Prostate gland (tissue), 2 donors: ENCODE results near the gene CHRDL1. TPM values are rescaled to one million over a fixed set of nuclear protein-coding genes. Genes with fewer than 3 reads are reported as not detected.

Experiments used
- DNase-seq: peaks from one replicate; pipeline ENCODE4 v3.0.0-alpha.2; 2019; ENCODE audit warnings: low spot score
- H3K27ac ChIP-seq, 2 donors: fragments of 200-600 bp; sonication (generic); 2 replicates each; pipeline ENCODE4 v1.5.1; 2017 to 2019
- H3K27me3 ChIP-seq: fragments of 200-600 bp; sonication (generic); replicated peaks from 2 replicates; pipeline ENCODE4 v1.5.1; 2019; ENCODE audit not compliant: insufficient read depth
- H3K36me3 ChIP-seq, 2 donors: fragments of 200-600 bp; sonication (generic); 1 replicate in 1 of 2; 2 replicates in 1 of 2; pipeline versions ENCODE4 v1.5.1 to v1.8.1; 2017 to 2019
- H3K4me1 ChIP-seq: fragments of 200-600 bp; sonication (generic); replicated peaks from 2 replicates; pipeline ENCODE4 v1.5.1; 2019
- H3K4me3 ChIP-seq, 2 donors: fragments of 200-600 bp; sonication (generic); 2 replicates each; pipeline ENCODE4 v1.5.1; 2017 to 2019
- H3K9me3 ChIP-seq: fragments of 200-600 bp; sonication (generic); 2 replicates; pipeline ENCODE4 v1.5.1; 2017
- CTCF ChIP-seq, 4 experiments: fragments of 200-600 bp in 2 of 4; fragments of 450-650 bp in 2 of 4; sonication (generic) in 2 of 4; IDR thresholded peaks; 1 replicate in 3 of 4; 2 replicates in 1 of 4; pipeline ENCODE4 v1.5.1; 2016 to 2019; ENCODE audit warnings: antibody characterized with exemption in 4 of 4, mild to moderate bottlenecking in 2 of 4, moderate library complexity in 2 of 4
- POLR2A ChIP-seq: fragments of 450-650 bp; IDR thresholded peaks from one replicate; pipeline ENCODE4 v1.6.1; 2016; ENCODE audit warnings: antibody characterized with exemption, mild to moderate bottlenecking
- POLR2AphosphoS5 ChIP-seq: sonication (generic); formaldehyde crosslinking; IDR thresholded peaks from one replicate; pipeline ENCODE4 v1.6.1; 2017; ENCODE audit warnings: antibody characterized with exemption
- WGBS: methylation state at CpG from one replicate; pipeline ENCODE4 v1.1.5; 2018; 5-methylcytosine and 5-hydroxymethylcytosine counted together
- intact Hi-C: fragments of 100-400 bp; cut with DNase I; formaldehyde crosslinking; loops from one replicate; pipeline ENCODE4 v1.14.2; 2022
- total RNA-seq, 2 donors: library from RNA; depleted of rRNA; stranded (reverse); fragments of >200 nt; gene quantifications; one replicate each; pipeline ENCODE4 v1.1.0, GENCODE V29; 2016

CHRDL1 gene
- total RNA-seq, 2 donors from 2014 or later = 49.1 to 61.4 TPM

GRCh38 chrX:110741213-110741796 lies 54.3 kb downstream of the CHRDL1 start:
- Histone ChIP-seq H3K4me1 (no peaks in the 10 kb centered on the region), H3K4me3 (no peak overlapping the region), H3K27me3 (no peaks in the 10 kb centered on the region), H3K27ac (no peak overlapping the region), H3K9me3 (no peaks in the 10 kb centered on the region), H3K36me3 (no peaks in the 10 kb centered on the region)
- no peak for DNase-seq
- TF ChIP-seq POLR2AphosphoS5 = no peak
- WGBS = no CpG with 5 or more reads among the region's 1 CpG
- intact Hi-C loops = no loop called here

GRCh38 chrX:110734894-110735541 lies 60.6 kb downstream of the CHRDL1 start:
- no peak overlapping the region for H3K27ac ChIP-seq
- no peak for TF ChIP-seq POLR2AphosphoS5
- no peak for TF ChIP-seq POLR2A
- TF ChIP-seq CTCF (IDR thresholded peaks at IDR 0.05) = no peak
- no peaks in the 10 kb centered on the region for H3K4me1 ChIP-seq
- 80% methylated on average over 3 of the region's 3 CpGs for WGBS
- H3K36me3 ChIP-seq = no peaks in the 10 kb centered on the region
- H3K9me3 ChIP-seq = no peaks in the 10 kb centered on the region
- no peak overlapping the region for H3K4me3 ChIP-seq
- intact Hi-C loops = no loop called here
- no peak for DNase-seq
- no peaks in the 10 kb centered on the region for H3K27me3 ChIP-seq

GRCh38 chrX:110734271-110734670 lies 61.3 kb downstream of the CHRDL1 start:
- no peaks in the 10 kb centered on the region for H3K36me3 ChIP-seq
- no peak for TF ChIP-seq POLR2A
- no peak for TF ChIP-seq CTCF (IDR thresholded peaks at IDR 0.05)
- TF ChIP-seq POLR2AphosphoS5 = no peak
- H3K9me3 ChIP-seq = no peaks in the 10 kb centered on the region
- 43% methylated on average over 1 of the region's 1 CpG for WGBS
- H3K27me3 ChIP-seq = no peaks in the 10 kb centered on the region
- H3K27ac ChIP-seq = no peak overlapping the region
- intact Hi-C loops = no loop called here
- no peak overlapping the region for H3K4me3 ChIP-seq
- H3K4me1 ChIP-seq = no peaks in the 10 kb centered on the region
- no peak for DNase-seq

- H3K9me3 ChIP-seq = no peaks in the 10 kb centered on the region
- no peak overlapping the region for H3K4me3 ChIP-seq
- no peaks in the 10 kb centered on the region for H3K27me3 ChIP-seq
- WGBS = 92% methylated on average over 2 of the region's 2 CpGs
- intact Hi-C loops = no loop called here
- TF ChIP-seq CTCF (IDR thresholded peaks at IDR 0.05) = no peak
- TF ChIP-seq POLR2AphosphoS5 = no peak
- TF ChIP-seq POLR2A = no peak
- no peak for DNase-seq
- no peaks in the 10 kb centered on the region for H3K4me1 ChIP-seq
- H3K36me3 ChIP-seq = no peaks in the 10 kb centered on the region
- no peak overlapping the region for H3K27ac ChIP-seq
Measured at GRCh38 chrX:110733166-110733565, 62.5 kb downstream of the CHRDL1 start.

- Histone ChIP-seq H3K27ac (no peak overlapping the region), H3K9me3 (no peaks in the 10 kb centered on the region), H3K4me3 (no peak overlapping the region), H3K4me1 (no peaks in the 10 kb centered on the region), H3K36me3 (no peaks in the 10 kb centered on the region), H3K27me3 (no peaks in the 10 kb centered on the region)
- 39% methylated on average over 5 of the region's 6 CpGs for WGBS
- TF ChIP-seq POLR2AphosphoS5 = no peak
- TF ChIP-seq CTCF (IDR thresholded peaks at IDR 0.05) = no peak
- no peak for TF ChIP-seq POLR2A
- DNase-seq = no peak
- intact Hi-C loops = no loop called here
Measured at GRCh38 chrX:110732266-110732665, 63.4 kb downstream of the CHRDL1 start.
